NCI-H345 treated with DMSO at 0.1 percent for 48 hours (cell line): ENCODE data around the gene SCN2A.
A peak's percentile ranks its signal among the peaks of the same experiment; 100 is the strongest.
"Not testable (repeated sequence)": the region's sequence is repeated elsewhere in the genome, so short reads cannot be mapped to it uniquely, and the experiment has no call there.

Experiments used
- DNase-seq: peaks from one replicate; lab custom pipeline; 2025; ENCODE audit not compliant: unreplicated experiment; lab: John Stamatoyannopoulos, UW

The SCN2A gene

DNA sequence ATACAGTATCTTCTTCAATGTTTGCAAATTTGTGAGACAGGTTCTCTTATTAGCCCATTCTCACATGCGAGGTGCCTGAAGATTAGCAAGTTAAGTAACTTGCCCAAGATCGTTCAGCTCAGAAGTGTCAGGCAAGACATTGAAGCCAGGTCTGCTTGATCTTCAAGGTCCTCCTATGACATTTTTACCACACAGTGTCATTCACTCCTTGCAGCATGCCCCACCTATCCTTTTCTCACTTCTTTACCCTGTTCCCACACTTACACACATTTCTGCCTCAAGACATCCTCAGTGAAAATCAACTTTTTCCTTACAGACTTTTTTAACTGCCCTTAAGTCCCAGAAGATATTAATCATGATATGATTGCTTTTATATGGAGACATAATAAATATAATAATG lies 73.8 kb downstream of the SCN2A start:
- no peak for DNase-seq

GRCh38 chr2:165313509-165313908 lies 74.3 kb downstream of the SCN2A start:
- DNase-seq = no peak

- DNase-seq = no peak
These were observed 89.1 kb downstream of the SCN2A start for GRCh38 chr2:165328272-165328671.

DNA sequence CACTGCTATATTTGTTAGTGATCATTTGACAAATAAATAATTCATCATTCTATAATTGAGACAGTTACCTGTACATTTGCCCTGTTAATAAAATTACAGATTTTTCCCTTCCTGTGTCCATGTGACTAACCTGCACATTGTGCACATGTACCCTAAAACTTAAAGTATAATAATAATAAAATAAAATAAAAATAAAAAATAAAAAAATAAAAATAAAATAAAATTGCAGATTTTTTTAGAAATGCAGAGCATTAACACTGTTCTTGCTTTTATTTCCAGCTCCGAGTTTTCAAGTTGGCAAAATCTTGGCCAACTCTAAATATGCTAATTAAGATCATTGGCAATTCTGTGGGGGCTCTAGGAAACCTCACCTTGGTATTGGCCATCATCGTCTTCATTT lies 105.1 kb downstream of the SCN2A start:
- DNase-seq = not testable (repeated sequence)

DNA sequence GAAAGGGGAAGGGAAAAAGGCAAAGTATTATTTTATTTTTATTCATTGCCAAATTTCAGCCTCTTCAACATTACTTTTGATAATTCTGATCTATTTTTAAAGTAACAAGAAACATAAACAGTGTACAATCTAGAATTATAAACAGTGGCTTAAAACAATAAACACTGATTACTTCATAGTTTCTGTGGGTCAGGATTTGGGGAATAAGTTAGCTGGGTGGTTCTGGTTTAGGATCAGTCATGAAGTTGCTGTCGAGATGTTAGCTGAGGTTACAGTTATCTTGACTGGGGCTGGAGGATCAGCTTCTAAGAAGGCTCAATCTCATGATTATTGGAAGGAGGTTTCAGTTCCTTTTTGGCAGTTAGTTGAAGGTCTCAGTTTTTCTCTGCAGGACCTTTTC lies 109.2 kb downstream of the SCN2A start:
- DNase-seq = no peak

GRCh38 chr2:165349181-165349580 lies 110.0 kb downstream of the SCN2A start:
- DNase-seq = no peak

GRCh38 chr2:165357758-165358157 lies 118.5 kb downstream of the SCN2A start:
- DNase-seq = no peak

DNA sequence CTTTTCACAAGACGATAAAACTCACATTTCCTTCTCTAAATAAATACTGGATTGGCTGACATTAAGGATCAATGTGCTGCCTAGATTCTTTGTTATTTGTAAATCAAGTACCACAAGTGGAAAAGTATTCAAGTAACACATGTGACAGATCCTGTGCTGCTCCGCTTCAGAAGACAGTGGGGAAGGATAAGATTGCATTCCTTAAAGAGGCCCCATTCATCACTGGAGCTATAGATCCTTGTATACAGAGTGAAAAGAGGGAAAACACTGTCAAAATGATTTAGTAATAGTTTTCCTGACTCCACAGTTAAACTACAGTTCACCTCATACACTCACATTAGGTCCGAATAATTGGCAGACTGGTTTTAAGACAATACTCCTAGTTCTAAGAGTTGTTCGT lies 122.3 kb downstream of the SCN2A start:
- no peak for DNase-seq

DNA sequence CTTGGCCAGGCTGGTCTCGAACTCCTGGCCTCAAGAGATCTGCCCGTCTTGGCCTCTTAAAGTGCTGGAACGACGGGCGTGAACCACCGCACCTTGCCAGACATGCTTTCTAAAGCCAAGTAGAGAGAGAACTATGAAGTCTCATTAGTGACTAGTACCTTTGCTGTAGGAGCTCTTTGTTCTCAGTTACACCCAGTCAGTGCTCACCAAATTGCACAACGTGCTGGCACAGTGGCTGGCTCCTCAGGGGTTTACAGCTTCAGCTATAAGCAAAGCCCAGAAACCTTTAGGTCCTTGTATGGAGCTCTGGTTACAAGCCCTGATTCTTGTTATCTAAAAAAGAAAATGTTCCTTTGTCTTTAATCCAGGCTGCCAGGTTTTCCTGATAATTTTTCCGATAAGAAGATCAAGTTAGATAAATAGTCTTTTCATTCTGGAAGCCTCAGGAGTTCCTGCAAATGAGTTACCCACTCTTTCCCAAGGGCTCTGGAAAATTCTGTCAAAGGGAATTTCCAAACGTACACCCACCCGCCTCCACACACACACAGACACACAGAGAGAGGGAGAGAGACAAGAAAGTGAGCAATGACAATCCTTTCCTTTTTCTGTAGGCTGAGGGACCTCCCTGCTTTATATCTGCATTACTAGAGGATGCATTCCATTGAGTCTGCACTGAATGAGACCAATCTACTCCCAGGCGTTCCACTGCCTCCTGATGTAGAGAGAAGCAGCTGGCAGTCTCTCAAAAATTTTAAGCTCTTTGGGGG lies 130.1 kb downstream of the SCN2A start:
- no peak for DNase-seq

DNA sequence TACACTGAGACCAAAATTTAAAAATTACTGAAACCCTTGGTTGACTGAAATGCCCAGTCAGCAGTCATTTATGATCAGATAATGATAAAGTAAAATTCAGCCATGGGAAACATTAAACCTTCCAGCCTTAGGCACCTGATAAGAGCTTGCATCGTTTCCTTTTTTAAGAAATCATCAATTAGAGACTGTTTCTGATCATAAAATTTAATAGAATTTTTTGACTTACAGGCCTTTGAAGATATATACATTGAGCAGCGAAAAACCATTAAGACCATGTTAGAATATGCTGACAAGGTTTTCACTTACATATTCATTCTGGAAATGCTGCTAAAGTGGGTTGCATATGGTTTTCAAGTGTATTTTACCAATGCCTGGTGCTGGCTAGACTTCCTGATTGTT lies 130.7 kb downstream of the SCN2A start:
- DNase-seq = peak; percentile 9

GRCh38 chr2:165371356-165371755 lies 132.1 kb downstream of the SCN2A start:
- peak; percentile 89 for DNase-seq

DNA sequence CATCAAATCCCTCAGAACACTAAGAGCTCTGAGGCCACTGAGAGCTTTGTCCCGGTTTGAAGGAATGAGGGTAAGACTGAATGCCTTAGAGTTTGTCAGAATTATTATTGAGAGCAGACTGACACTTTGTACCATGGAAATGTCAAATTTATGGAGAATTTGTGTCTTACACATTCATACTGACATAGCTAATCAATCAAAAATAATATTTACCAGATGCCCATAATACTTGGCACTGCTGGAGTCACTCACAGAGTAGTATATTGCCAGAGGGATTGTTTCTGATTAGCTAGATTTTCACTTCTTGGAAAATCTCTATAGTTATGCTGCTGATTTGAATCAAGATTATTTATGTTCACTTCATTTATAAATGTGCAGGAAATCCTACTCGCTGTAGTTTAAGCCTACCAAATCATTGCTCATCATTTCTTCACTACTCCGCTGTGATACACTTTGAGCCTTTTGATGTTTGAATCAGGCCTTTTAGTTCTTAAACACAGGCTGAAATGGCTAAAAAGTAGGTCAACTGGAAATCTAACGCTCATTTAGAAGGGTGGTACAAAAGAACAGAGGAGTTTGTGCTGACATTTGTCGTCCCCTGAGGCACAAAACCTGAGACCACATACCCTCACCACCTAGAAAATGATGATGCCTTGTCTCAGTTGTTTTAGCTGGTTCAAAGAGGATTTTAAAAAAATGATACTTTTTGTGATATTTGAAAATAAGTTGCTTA lies 134.2 kb downstream of the SCN2A start:
- DNase-seq = no peak

- no peak for DNase-seq
These were observed 137.4 kb downstream of the SCN2A start for GRCh38 chr2:165376571-165376975.

GRCh38 chr2:165382362-165382761 lies 143.1 kb downstream of the SCN2A start:
- DNase-seq = no peak

GRCh38 chr2:165390875-165391274 lies 151.7 kb downstream of the SCN2A start:
- no peak for DNase-seq

DNA sequence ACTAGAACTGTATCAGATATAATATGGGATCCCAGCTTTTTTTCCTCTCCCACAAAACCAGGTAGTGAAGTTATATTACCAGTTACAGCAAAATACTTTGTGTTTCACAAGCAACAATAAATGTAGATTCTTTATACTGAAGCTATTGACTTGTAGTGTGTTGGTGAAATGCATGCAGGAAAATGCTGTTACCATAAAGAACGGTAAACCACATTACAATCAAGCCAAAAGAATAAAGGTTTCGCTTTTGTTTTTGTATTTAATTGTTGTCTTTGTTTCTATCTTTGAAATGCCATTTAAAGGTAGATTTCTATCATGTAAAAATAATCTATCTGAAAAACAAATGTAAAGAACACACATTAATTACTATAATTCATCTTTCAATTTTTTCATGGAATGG lies 152.6 kb downstream of the SCN2A start:
- no peak for DNase-seq

DNA sequence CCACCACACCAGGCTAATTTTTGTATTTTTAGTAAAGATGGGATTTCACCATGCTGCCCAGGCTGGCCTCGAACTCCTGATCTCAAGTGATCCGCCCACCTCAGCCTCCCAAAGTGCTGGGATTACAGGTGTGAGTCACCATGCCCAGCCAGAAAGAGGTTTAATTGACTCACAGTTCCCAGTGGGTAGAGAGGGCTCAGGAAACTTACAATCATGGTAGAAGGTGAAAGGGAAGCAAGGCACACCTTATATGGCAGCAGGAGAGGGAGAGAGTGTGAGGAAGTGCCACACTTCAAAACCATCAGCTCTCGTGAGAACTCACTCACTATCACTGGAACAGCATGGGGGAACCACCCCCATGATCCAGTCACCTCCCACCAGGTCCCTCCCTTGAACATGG lies 159.4 kb downstream of the SCN2A start:
- not testable (repeated sequence) for DNase-seq

DNA sequence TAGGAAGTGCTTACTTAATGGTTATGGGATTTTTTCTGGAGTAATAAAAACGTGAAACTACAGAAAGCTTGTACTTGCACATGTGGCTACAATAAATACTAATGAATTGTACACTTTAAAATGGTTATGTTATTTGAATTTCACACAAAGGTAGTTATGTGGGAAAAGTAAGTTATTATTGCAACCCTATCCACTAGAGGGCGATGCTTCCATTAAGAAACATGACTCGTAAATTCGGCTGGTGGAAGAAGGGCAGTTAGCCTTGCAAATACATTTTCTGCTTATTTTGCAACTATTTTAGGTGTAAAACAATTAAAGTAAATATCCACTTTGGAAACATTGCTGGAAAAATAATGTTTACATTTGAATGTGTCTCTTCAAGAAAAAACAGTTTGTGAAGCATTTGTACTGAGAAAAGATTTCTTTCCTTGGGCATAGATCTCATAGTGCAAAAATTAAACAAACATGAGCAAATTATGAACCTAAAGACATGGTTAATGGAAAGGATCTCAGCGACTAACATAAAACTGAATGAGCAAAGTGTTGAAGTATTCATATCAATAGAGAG lies 162.2 kb downstream of the SCN2A start:
- peak; percentile 67 for DNase-seq

DNA sequence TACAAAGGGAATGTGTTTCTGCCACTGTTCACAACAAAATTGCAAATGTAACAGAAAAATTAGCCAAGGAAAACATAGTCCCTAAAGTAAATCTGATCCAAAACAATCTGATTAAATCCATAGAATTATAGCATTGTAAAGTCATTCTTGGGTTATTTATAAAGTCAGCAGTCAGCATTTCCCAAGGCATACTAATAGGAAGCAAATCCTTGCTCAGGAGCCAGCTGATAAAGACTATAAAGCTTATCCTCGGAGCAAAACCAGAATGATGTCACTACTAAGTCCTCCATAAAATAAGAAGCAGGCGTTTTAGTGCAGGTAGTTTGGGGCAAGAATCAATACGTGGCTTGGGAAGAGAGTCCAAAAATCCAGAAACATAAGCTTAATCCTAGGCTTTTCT lies 162.9 kb downstream of the SCN2A start:
- no peak for DNase-seq

- DNase-seq = no peak
These were observed 167.0 kb downstream of the SCN2A start for GRCh38 chr2:165406173-165406572.

GRCh38 chr2:165407466-165407865 lies 168.3 kb downstream of the SCN2A start:
- no peak for DNase-seq

DNA sequence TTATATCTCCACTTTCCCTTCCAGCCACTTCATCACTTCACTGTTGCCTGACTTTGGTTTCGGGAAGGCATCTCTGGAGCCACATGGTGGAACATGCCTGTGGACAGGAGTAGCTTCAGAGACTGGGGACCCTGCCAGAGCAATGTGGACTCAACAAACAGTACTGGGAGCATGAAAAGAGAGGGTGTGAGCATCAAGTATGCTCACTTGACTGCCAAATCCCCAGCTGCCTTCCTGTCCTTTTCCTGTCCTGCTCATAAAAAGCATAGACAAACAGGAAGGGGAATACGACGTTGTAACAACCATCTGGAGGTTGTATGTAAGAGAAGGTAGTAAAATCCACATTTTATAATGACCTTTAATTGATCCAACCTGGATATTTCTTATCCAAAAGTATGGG lies 169.0 kb downstream of the SCN2A start:
- no peak for DNase-seq
